K562 (cell line): Measurements from ENCODE around the gene MYO1A. TPM values are rescaled to one million over a fixed set of nuclear protein-coding genes. Genes with fewer than 3 reads are reported as not detected.

Source experiments
- ATAC-seq: fragments of 200-7000 bp; cut with Tn5 transposase; 3 replicates; pipeline ENCODE4 v1.9.1; 2020; ENCODE audit warnings: moderate library complexity
- BruUV-seq: library from RNA; stranded (reverse); fragments of 400-500 nt; replicated peaks from 2 replicates; lab custom pipeline; 2021; lab: Mats Ljungman, UMichigan
- CTCF ChIA-PET: fragments of 300-600 bp; formaldehyde crosslinking; extraction: SDS; loops from one replicate; lab custom pipeline; 2021; ENCODE audit warnings: low intra/inter-chr PET ratio; lab: Yijun Ruan, JAX
- POLR2A ChIA-PET: fragments of 300-600, 350-650 bp; sonication (Branson Sonifier 250); formaldehyde crosslinking; extraction: SDS; loops from one replicate; lab custom pipeline; 2021; ENCODE audit warnings: antibody characterized with exemption, inconsistent platforms; lab: Yijun Ruan, JAX
- DNase-seq, 4 experiments: peaks; one replicate each; pipeline versions ENCODE4 v3.0.0 to v3.0.0-alpha.2; 2011 to 2018; ENCODE audit warnings: low spot score in 3 of 4, mixed read lengths in 3 of 4; ENCODE audit errors: extremely low read depth in 1 of 4
- FAIRE-seq: peaks from 2 replicates; lab custom pipeline; 2011; peaks lifted over from hg19 to GRCh38; lab: Jason Lieb, UNC
- H2AFZ ChIP-seq: 2 replicates; pipeline ENCODE4 v1.6.0; 2011; ENCODE audit warnings: low read depth, low read length, control low read depth, inconsistent platforms
- H3K27ac ChIP-seq: fragments of 200-600 bp; 3 replicates; pipeline ENCODE4 v1.8.0; 2011; ENCODE audit warnings: low read depth, mild to moderate bottlenecking, control low read depth, inconsistent platforms, low read length, moderate library complexity, mixed read lengths; ENCODE audit errors: extremely low read depth
- H3K27me3 ChIP-seq, 2 experiments: fragments of 300-600 bp in 1 of 2; 2 replicates in 1 of 2; 3 replicates in 1 of 2; pipeline versions ENCODE4 v1.6.0 to v1.8.0; 2011; ENCODE audit warnings: inconsistent platforms in 2 of 2, low read length in 2 of 2, mild to moderate bottlenecking in 1 of 2, mixed read lengths in 1 of 2, moderate library complexity in 1 of 2; ENCODE audit not compliant: control insufficient read depth in 2 of 2, insufficient read depth in 2 of 2
- H3K36me3 ChIP-seq: fragments of 300-600 bp; 3 replicates; pipeline ENCODE4 v1.8.0; 2011; ENCODE audit warnings: mild to moderate bottlenecking, low read length, inconsistent platforms; ENCODE audit not compliant: control insufficient read depth, insufficient read depth
- H3K4me1 ChIP-seq, 2 experiments: fragments of 200-600 bp in 1 of 2; replicated peaks in 1 of 2; 2 replicates in 1 of 2; 3 replicates in 1 of 2; pipeline versions ENCODE4 v1.5.1 to v1.8.0; 2011; ENCODE audit warnings: inconsistent platforms in 2 of 2, low read length in 2 of 2, mild to moderate bottlenecking in 1 of 2, mixed read lengths in 1 of 2, moderate library complexity in 1 of 2; ENCODE audit not compliant: control insufficient read depth in 2 of 2, insufficient read depth in 2 of 2
- H3K4me2 ChIP-seq: 2 replicates; pipeline ENCODE4 v1.6.1; 2011; ENCODE audit warnings: low read length, control low read depth, inconsistent platforms, mixed read lengths; ENCODE audit not compliant: insufficient read depth
- H3K4me3 ChIP-seq: fragments of 200-600 bp; sonication (generic), shearing (Covaris generic); 2 replicates; pipeline ENCODE4 v1.5.1; 2016; ENCODE audit warnings: control low read depth, inconsistent platforms
- H3K79me2 ChIP-seq: fragments of 200-600 bp; 3 replicates; pipeline ENCODE4 v1.8.0; 2011; ENCODE audit warnings: low read length, inconsistent platforms; ENCODE audit not compliant: control insufficient read depth, insufficient read depth
- H3K9ac ChIP-seq, 2 experiments: 2 replicates each; pipeline versions ENCODE4 v1.6.0 to v1.6.1; 2011; ENCODE audit warnings: low read depth in 2 of 2, low read length in 2 of 2, control low read depth in 1 of 2, inconsistent platforms in 1 of 2, mild to moderate bottlenecking in 1 of 2, mixed read lengths in 1 of 2; ENCODE audit not compliant: insufficient read depth in 1 of 2
- H3K9me1 ChIP-seq: one replicate; pipeline ENCODE4 v1.6.0; 2011; ENCODE audit warnings: inconsistent platforms, mild to moderate bottlenecking, low read length, moderate library complexity; ENCODE audit not compliant: control insufficient read depth, insufficient read depth
- H3K9me3 ChIP-seq: replicated peaks from 2 replicates; pipeline ENCODE4 v1.5.1; 2011; ENCODE audit warnings: low read depth, low read length, inconsistent platforms; ENCODE audit not compliant: control insufficient read depth, insufficient read depth
- H4K20me1 ChIP-seq: replicated peaks from 2 replicates; pipeline ENCODE4 v1.6.1; 2011; ENCODE audit warnings: low read length, inconsistent platforms, mixed read lengths; ENCODE audit not compliant: control insufficient read depth, insufficient read depth
- ADNP ChIP-seq: fragments of 200-800 bp; sonication (Bioruptor generic); IDR thresholded peaks from 2 replicates; pipeline ENCODE4 v1.6.1; 2016; ENCODE audit warnings: missing genetic modification characterization, missing compliant biosample characterization
- BRF1 ChIP-seq: IDR thresholded peaks from 3 replicates; pipeline ENCODE4 v1.6.1; 2011; ENCODE audit warnings: borderline replicate concordance, mild to moderate bottlenecking; ENCODE audit not compliant: insufficient read length; ENCODE audit errors: extremely low read depth
- ETS2 ChIP-seq: IDR thresholded peaks from 2 replicates; pipeline ENCODE4 v1.6.1; 2016; ENCODE audit warnings: borderline replicate concordance, missing genetic modification characterization, mild to moderate bottlenecking, moderate library complexity, missing compliant biosample characterization; ENCODE audit not compliant: poor library complexity, severe bottlenecking
- FUS ChIP-seq: fragments of 200-400 bp; formaldehyde crosslinking; optimal IDR thresholded peaks from 2 replicates; pipeline ENCODE3; 2017; ENCODE audit warnings: low read depth, low read length
- GTF2E2 ChIP-seq: fragments of 200-800 bp; sonication (Bioruptor generic); IDR thresholded peaks from 2 replicates; pipeline ENCODE4 v1.6.1; 2016; ENCODE audit warnings: missing genetic modification characterization, missing compliant biosample characterization
- MTA2 ChIP-seq: fragments of 450-650 bp; IDR thresholded peaks from 2 replicates; pipeline ENCODE4 v1.6.1; 2016; ENCODE audit warnings: low read depth
- NFATC3 ChIP-seq: fragments of 450-650 bp; IDR thresholded peaks from 2 replicates; pipeline ENCODE4 v1.6.1; 2017; ENCODE audit warnings: mild to moderate bottlenecking
- SREBF1 ChIP-seq: fragments of 150-350 bp; IDR thresholded peaks from 2 replicates; pipeline ENCODE4 v1.6.1; 2014; ENCODE audit warnings: antibody characterized with exemption, low read depth, low read length, borderline replicate concordance
- TEAD1 ChIP-seq, 2 experiments: fragments of 450-650 bp in 1 of 2; sonication (generic) in 1 of 2; formaldehyde crosslinking; IDR thresholded peaks; 2 replicates each; pipeline versions ENCODE4 v1.4.0 to v1.8.0; 2020 to 2022; ENCODE audit warnings: mild to moderate bottlenecking in 2 of 2, missing genetic modification reagents in 1 of 2
- TRIM24 ChIP-seq, 2 experiments: fragments of 450-650 bp; IDR thresholded peaks; 2 replicates each; pipeline ENCODE4 v1.6.1; 2016
- ZNF23 ChIP-seq: fragments of 250-450 bp; sonication (Bioruptor Pico); IDR thresholded peaks from 2 replicates; pipeline ENCODE4 v1.4.0; 2020; ENCODE audit warnings: mild to moderate bottlenecking
- WGBS: fragments of 100-300 bp; shearing (Covaris generic); methylation state at CpG from one replicate; pipeline ENCODE4 v1.1.6; 2016; ENCODE audit warnings: low coverage, mixed read lengths; ENCODE audit not compliant: insufficient coverage; ENCODE audit errors: missing lambda C conversion rate; 5-methylcytosine and 5-hydroxymethylcytosine counted together
- in situ Hi-C: fragments of 300-500 bp; cut with MboI; formaldehyde crosslinking; loops from 4 replicates; pipeline ENCODE4 v1.15.0; 2018; ENCODE audit warnings: inconsistent platforms, mixed read lengths
- intact Hi-C: fragments of 100-400 bp; cut with micrococcal nuclease; formaldehyde crosslinking; loops from 2 replicates; pipeline ENCODE4 v1.14.2; 2022
- polyA plus RNA-seq, 8 experiments: library from polyadenylated mRNA; depleted of rRNA in 4 of 8; stranded (reverse) in 5 of 8; unstranded in 3 of 8; fragments of >200 nt; fragmentation: Nextera tagmentation in 2 of 8; fragmentation: Illumina TruSeq in 1 of 8; extraction: Ambion mirVana in 2 of 8; extraction: Trizol in 1 of 8; gene quantifications; 2 replicates each; pipeline versions ENCODE4 v1.2.1 to v1.2.3, GENCODE V29; 2011 to 2014; ENCODE audit warnings: inconsistent platforms in 1 of 8, missing spikeins in 1 of 8
- total RNA-seq, 7 experiments: library from RNA; depleted of rRNA in 6 of 7; stranded (reverse); fragments of >200 nt in 6 of 7; fragmentation: Illumina TruSeq in 2 of 7; extraction: Trizol in 2 of 7; gene quantifications; 2 replicates each; pipeline versions ENCODE4 v1.2.1 to v1.2.3, GENCODE V29; 2011 to 2021; ENCODE audit warnings: low replicate concordance in 1 of 7
- TF ChIP-seq, protein P1 (sequence below): fragments of 450-650 bp; IDR thresholded peaks from 2 replicates; pipeline ENCODE4 v1.6.1; 2016
- TF ChIP-seq, protein P2 (sequence below): sonication (generic); formaldehyde crosslinking; IDR thresholded peaks from 2 replicates; pipeline ENCODE4 v1.9.0; 2022; ENCODE audit warnings: mild to moderate bottlenecking, missing genetic modification reagents
- TF ChIP-seq, protein P3 (sequence below): sonication (generic); formaldehyde crosslinking; IDR thresholded peaks from 2 replicates; pipeline ENCODE4 v1.8.0; 2022; ENCODE audit warnings: mild to moderate bottlenecking, missing genetic modification reagents
- TF ChIP-seq, protein P4 (sequence below): fragments of 200-800 bp; sonication (Bioruptor generic); IDR thresholded peaks from 2 replicates; pipeline ENCODE4 v1.6.1; 2017; ENCODE audit warnings: missing genetic modification characterization, missing compliant biosample characterization

The MYO1A gene
- total and polyA plus RNA-seq, 9 of the 15 experiments (the other 6 are each of a cell fraction or from before 2014, with no cell fraction given) = 0.03 to 0.29 (median 0.14) TPM; not detected in 2

DNA sequence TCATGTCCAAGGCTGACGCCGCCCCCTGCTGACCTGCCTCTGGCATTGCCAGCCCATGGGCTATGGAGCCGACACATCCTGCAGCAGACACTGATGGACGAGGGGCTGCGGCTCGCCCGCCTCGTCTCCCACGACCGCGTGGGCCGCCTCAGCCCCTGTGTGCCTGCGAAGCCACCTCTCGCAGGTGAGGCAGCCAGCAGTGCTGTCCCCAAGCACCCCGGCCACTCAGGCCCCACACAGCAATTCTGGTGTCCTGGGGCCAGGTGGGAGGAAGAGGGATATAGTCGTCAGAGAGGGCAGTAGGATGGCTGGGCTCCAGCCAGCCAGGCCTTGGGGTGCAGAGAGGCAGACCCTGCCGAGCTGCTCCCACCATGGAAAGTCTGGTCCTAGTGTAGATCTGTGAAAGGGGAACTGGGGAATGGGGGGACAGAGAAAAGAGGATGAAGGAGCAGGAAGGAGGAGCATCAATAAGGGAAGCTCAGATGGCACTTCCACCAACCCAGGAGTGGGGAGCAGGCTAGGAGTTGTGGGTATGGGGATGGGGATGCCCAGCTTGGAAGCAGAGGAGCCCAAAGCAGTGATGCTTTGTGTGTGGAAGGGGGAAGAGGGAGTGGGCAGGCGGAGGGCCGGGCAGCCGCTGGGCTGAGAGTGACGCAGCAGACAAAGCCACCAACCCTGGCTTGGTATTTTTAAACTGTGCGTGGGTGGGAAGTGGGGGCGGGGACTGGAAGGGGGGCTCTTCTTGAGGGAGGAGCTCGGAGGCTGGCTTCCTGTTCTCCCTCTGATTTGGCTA lies 43.7 kb upstream of the MYO1A start (continued):
- TF ChIP-seq, protein P1, sequence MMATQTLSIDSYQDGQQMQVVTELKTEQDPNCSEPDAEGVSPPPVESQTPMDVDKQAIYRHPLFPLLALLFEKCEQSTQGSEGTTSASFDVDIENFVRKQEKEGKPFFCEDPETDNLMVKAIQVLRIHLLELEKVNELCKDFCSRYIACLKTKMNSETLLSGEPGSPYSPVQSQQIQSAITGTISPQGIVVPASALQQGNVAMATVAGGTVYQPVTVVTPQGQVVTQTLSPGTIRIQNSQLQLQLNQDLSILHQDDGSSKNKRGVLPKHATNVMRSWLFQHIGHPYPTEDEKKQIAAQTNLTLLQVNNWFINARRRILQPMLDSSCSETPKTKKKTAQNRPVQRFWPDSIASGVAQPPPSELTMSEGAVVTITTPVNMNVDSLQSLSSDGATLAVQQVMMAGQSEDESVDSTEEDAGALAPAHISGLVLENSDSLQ = peak; percentile 44; the same call in 1 of the 2 replicates
- TF ChIP-seq, protein P2, sequence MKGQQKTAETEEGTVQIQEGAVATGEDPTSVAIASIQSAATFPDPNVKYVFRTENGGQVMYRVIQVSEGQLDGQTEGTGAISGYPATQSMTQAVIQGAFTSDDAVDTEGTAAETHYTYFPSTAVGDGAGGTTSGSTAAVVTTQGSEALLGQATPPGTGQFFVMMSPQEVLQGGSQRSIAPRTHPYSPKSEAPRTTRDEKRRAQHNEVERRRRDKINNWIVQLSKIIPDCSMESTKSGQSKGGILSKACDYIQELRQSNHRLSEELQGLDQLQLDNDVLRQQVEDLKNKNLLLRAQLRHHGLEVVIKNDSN = 0 out of 2 replicates have a peak, but pooled peaks have one; percentile 12
- no peak for TF ChIP-seq NFATC3

DNA sequence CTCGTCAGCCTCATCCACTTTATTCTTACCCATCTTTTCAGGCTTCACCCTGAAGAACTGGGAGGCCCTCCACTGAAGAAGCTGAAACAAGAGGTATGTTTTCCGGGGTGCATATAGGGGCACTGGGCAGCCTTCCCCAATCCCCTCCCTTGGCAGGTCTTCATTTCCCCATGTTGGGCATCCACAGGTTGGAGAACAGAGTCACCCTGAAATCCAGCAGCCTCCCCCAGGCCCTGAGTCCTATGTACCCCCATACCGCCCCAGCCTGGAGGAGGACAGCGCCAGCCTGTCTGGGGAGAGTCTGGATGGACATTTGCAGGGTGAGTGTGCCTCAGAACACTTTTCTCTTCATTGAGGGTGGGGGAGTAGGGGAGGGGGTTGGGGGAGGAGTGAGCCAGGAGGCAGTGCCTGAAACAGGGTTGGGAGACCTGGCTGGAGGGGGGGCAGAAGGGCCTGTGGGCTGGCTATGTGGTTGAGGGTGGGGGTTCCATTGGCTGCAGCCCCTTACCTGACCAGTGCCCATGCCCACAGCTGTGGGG lies 43.0 kb upstream of the MYO1A start:
- Histone ChIP-seq H4K20me1 (peaks cover 5% of the 10 kb centered on the region), H3K27ac (no peak overlapping the region; the same call in 2 of the 3 replicates), H3K4me1 (peaks cover 41 to 72% of the 10 kb centered on the region in 2 experiments), H3K9me3 (no peaks in the 10 kb centered on the region), H2AFZ (no peak overlapping the region), H3K4me3 (no peak overlapping the region), H3K27me3 (no peaks in the 10 kb centered on the region; a peak in 1 of 5 replicates), H3K9me1 (no peaks in the 10 kb centered on the region), H3K79me2 (peaks cover 38% of the 10 kb centered on the region), H3K9ac (peak overlapping the region in 1 of 2 experiments; percentile 71; a peak in 1 of 4 replicates), H3K4me2 (peak overlapping the region; percentile 49; the same call in 1 of the 2 replicates), H3K36me3 (peaks cover 67% of the 10 kb centered on the region)
- DNase-seq (peak in 1 of 4 experiments; percentile 43), ATAC-seq (no peak), FAIRE-seq (no peak)
- CTCF ChIA-PET = interaction anchor here (3.0 kb wide), 1 partner anchor 24 kb away, joined by 27 read pairs; no protein-coding TSS in a partner anchor
- POLR2A ChIA-PET = interaction anchor here (0.6 to 6.0 kb wide), 8 partner anchors 8 to 134 kb away, joined by 3 to 44 read pairs (median 4); partner anchors contain the start of genes NEMP1 and STAT6
- in situ Hi-C loops (no loop called here), intact Hi-C loops (loop anchor here (1.0 kb wide), 1 partner anchor 24 kb away; no protein-coding TSS in a partner anchor)
- 80% methylated on average over 4 of the region's 4 CpGs for WGBS
- BruUV-seq = no TSS peak
- TF ChIP-seq ADNP (tag) (no peak), SREBF1 (no peak), MTA2 (no peak), BRF1 (no peak), GTF2E2 (no peak), TRIM24 (IDR thresholded peaks at IDR 0.05) (no peak), TEAD1 (CRISPR knock-in tag; IDR thresholded peaks at IDR 0.05) (peak in 1 of 2 experiments; percentile 46; a peak in 1 of 4 replicates), FUS (no peak), ZNF23 (CRISPR knock-in tag) (no peak), ETS2 (tag) (no peak)
- TF ChIP-seq, protein P3, sequence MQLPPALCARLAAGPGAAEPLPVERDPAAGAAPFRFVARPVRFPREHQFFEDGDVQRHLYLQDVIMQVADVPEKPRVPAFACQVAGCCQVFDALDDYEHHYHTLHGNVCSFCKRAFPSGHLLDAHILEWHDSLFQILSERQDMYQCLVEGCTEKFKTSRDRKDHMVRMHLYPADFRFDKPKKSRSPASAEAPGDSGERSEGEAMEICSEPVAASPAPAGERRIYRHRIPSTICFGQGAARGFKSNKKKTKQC = no peak
- TF ChIP-seq, protein P4, sequence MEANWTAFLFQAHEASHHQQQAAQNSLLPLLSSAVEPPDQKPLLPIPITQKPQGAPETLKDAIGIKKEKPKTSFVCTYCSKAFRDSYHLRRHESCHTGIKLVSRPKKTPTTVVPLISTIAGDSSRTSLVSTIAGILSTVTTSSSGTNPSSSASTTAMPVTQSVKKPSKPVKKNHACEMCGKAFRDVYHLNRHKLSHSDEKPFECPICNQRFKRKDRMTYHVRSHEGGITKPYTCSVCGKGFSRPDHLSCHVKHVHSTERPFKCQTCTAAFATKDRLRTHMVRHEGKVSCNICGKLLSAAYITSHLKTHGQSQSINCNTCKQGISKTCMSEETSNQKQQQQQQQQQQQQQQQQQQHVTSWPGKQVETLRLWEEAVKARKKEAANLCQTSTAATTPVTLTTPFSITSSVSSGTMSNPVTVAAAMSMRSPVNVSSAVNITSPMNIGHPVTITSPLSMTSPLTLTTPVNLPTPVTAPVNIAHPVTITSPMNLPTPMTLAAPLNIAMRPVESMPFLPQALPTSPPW (CRISPR knock-in tag) = peak; percentile 69
